C4-2B (cell line): ENCODE results near the gene ZNF584.

Experiments
- ZFX ChIP-seq: fragments of 450-650 bp; IDR thresholded peaks from 2 replicates; pipeline ENCODE4 v1.6.1; 2017
- TF ChIP-seq, protein P1 (sequence below): fragments of 450-650 bp; conservative IDR thresholded peaks from 2 replicates; pipeline ENCODE4 v1.5.1; 2017; ENCODE audit warnings: mild to moderate bottlenecking

DNA sequence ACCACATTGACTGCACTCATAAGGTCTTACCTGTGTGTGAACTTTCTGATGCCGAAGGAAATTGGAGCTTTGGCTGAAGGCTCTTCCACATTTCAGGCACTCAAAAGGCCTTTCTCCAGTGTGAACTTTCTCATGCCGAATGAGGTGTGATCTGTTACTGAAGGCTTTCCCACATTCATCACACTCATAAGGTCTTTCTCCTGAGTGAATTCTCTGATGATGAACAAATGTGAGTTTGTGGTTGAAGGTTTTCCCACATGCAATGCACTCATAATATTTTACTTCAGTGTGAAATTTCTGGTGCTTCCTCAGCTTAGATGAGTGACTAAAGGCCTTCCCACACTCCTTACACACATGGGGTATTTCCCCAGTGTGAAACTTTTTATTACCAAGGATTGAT lies 25.8 kb downstream of the ZNF584 start:
- TF ChIP-seq, protein P1, sequence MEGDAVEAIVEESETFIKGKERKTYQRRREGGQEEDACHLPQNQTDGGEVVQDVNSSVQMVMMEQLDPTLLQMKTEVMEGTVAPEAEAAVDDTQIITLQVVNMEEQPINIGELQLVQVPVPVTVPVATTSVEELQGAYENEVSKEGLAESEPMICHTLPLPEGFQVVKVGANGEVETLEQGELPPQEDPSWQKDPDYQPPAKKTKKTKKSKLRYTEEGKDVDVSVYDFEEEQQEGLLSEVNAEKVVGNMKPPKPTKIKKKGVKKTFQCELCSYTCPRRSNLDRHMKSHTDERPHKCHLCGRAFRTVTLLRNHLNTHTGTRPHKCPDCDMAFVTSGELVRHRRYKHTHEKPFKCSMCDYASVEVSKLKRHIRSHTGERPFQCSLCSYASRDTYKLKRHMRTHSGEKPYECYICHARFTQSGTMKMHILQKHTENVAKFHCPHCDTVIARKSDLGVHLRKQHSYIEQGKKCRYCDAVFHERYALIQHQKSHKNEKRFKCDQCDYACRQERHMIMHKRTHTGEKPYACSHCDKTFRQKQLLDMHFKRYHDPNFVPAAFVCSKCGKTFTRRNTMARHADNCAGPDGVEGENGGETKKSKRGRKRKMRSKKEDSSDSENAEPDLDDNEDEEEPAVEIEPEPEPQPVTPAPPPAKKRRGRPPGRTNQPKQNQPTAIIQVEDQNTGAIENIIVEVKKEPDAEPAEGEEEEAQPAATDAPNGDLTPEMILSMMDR: no peak
- no peak for TF ChIP-seq ZFX
